OCI-LY3 (cell line): ENCODE data around the gene UNC13D.
"Not testable (repeated sequence)": the region's sequence is repeated elsewhere in the genome, so short reads cannot be mapped to it uniquely, and the experiment has no call there.

Experiments
- H2AFZ ChIP-seq: fragments of 200-600, 300-600 bp; shearing (Covaris generic); 2 replicates; pipeline ENCODE4 v1.6.0; 2014; ENCODE audit warnings: antibody characterized with exemption, low read depth, low read length
- H3K27ac ChIP-seq: fragments of 200-600, 300-600 bp; sonication (generic); 2 replicates; pipeline ENCODE4 v1.5.1; 2014; ENCODE audit warnings: mild to moderate bottlenecking, low read length, moderate library complexity, mixed read lengths
- H3K27me3 ChIP-seq: fragments of 200-600, 300-600 bp; sonication (generic); 2 replicates; pipeline ENCODE4 v1.6.1; 2014; ENCODE audit warnings: low read depth, low read length, mixed read lengths
- H3K36me3 ChIP-seq: fragments of 200-600, 300-600 bp; sonication (generic); replicated peaks from 2 replicates; pipeline ENCODE3; 2014; ENCODE audit warnings: low read depth, low read length, mixed read lengths
- H3K4me1 ChIP-seq: fragments of 300-600, 200-600 bp; sonication (generic); 2 replicates; pipeline ENCODE4 v1.6.1; 2014; ENCODE audit warnings: low read length, mixed read lengths
- H3K4me2 ChIP-seq: fragments of 200-600, 300-600 bp; sonication (generic); 2 replicates; pipeline ENCODE4 v1.6.1; 2014; ENCODE audit warnings: low read length, mixed read lengths
- H3K4me3 ChIP-seq: fragments of 300-600, 200-600 bp; sonication (generic); 2 replicates; pipeline ENCODE4 v1.5.1; 2014; ENCODE audit warnings: antibody characterized with exemption, mild to moderate bottlenecking, low read length, moderate library complexity
- H3K79me2 ChIP-seq: fragments of 300-600, 200-600 bp; shearing (Covaris generic); 2 replicates; pipeline ENCODE4 v1.6.1; 2014; ENCODE audit warnings: mild to moderate bottlenecking, low read length, mixed read lengths
- H3K9ac ChIP-seq: fragments of 300-600, 200-600 bp; shearing (Covaris generic); 2 replicates; pipeline ENCODE4 v1.6.0; 2014; ENCODE audit warnings: mild to moderate bottlenecking, low read length, moderate library complexity
- H3K9me3 ChIP-seq: fragments of 200-600, 300-600 bp; shearing (Covaris generic); 2 replicates; pipeline ENCODE4 v1.6.1; 2014; ENCODE audit warnings: low read length, mixed read lengths; ENCODE audit not compliant: insufficient read depth
- H4K20me1 ChIP-seq: fragments of 200-600, 300-600 bp; sonication (generic); 2 replicates; pipeline ENCODE4 v1.6.1; 2016; ENCODE audit warnings: low read length, mixed read lengths; ENCODE audit not compliant: insufficient read depth
- CTCF ChIP-seq: fragments of 200-600, 300-600 bp; sonication (generic); IDR thresholded peaks from 2 replicates; pipeline ENCODE4 v1.5.1; 2014; ENCODE audit warnings: antibody characterized with exemption, low read length, low read depth
- EZH2phosphoT487 ChIP-seq: fragments of 200-600 bp; shearing (Covaris generic); IDR thresholded peaks from 2 replicates; pipeline ENCODE4 v1.6.1; 2018; ENCODE audit warnings: antibody characterized with exemption, mixed run types, low read depth

The UNC13D gene

DNA sequence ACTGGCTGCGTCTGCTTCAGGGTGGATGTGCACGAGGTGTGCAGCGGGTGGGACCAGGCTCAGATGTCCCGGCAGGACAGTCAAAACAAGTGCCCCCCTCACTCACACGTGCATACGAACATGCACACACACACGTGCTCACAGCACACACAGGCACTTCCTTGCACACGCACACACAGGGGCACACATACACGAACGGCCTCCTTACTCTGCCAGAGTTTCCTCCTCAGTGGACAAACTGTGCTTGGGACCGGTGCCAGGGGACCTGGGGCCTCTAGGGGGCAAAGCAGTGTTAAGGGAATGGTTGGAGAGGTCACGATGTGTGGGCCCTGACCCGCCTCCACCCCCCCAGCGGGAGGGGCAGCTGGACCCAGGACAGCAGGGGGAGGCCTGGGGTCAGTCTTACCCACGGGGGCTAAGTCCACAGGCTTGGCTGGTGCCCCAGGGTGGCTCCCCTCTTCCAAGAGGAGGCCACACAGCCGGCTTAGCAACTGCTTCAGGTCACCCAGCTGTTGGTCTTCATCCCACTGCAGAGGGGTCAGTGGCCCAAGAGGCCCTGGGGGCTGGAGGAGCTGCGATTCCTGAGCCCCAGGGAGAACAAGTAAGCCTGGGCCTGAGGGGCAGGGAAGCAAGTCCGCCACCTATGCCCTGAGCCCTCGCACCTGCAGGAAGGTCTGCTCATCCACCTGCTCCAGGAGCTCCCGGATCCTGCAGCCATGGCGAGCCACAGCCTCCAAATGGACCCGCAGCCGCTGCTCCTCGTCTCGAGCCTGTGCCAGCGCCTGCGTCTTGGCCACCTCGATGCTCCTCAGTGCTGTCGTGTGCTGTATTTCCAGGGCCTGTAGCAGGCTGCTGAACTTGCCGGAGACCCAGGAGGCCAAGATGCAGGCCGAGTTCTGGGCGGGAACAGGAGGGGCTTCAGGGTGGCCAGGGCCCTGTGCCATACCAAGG is 47.7 kb upstream of the UNC13D start:
- TF ChIP-seq EZH2phosphoT487 = no peak
- no peak for TF ChIP-seq CTCF
- peaks cover 11% of the 10 kb centered on the region for H3K4me1 ChIP-seq
- no peak overlapping the region for H3K9ac ChIP-seq
- no peak overlapping the region for H3K27ac ChIP-seq
- H3K36me3 ChIP-seq = peaks cover 8% of the 10 kb centered on the region
- no peaks in the 10 kb centered on the region for H3K27me3 ChIP-seq
- H4K20me1 ChIP-seq = no peaks in the 10 kb centered on the region
- no peaks in the 10 kb centered on the region for H3K9me3 ChIP-seq
- no peak overlapping the region for H2AFZ ChIP-seq
- H3K4me2 ChIP-seq = no peak overlapping the region
- H3K79me2 ChIP-seq = peaks cover 38% of the 10 kb centered on the region
- no peak overlapping the region for H3K4me3 ChIP-seq

- Histone ChIP-seq H4K20me1 (no peaks in the 10 kb centered on the region), H3K79me2 (peaks cover 32% of the 10 kb centered on the region), H2AFZ (no peak overlapping the region), H3K27ac (no peak overlapping the region), H3K4me2 (no peak overlapping the region), H3K4me1 (peaks cover 11% of the 10 kb centered on the region), H3K36me3 (peaks cover 11% of the 10 kb centered on the region), H3K4me3 (no peak overlapping the region), H3K27me3 (no peaks in the 10 kb centered on the region), H3K9ac (no peak overlapping the region), H3K9me3 (no peaks in the 10 kb centered on the region)
- TF ChIP-seq EZH2phosphoT487 (no peak), CTCF (no peak)
These were observed 46.9 kb upstream of the UNC13D start for GRCh38 chr17:75891022-75891604.

DNA sequence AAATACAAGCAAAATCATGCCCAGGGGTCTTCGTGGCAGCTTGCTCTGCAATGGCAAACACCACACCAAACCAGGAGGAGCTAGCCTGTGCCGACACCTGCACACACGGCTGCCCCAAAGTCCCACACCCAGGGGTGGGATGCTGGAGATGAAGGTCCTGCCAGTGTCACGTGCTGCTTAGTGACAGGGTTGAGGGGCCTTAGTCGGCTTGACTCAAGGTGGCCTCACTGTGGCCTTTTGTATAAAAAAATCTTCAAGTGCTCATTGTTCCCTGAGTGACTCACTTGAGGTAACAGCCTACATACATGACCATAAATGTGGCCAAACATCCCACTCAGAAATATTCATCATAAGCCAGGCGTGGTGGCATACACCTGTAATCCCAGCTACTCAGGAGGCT is 45.2 kb upstream of the UNC13D start:
- Histone ChIP-seq H3K36me3 (peaks cover 11% of the 10 kb centered on the region), H2AFZ (no peak overlapping the region), H3K9me3 (no peaks in the 10 kb centered on the region), H3K4me1 (no peaks in the 10 kb centered on the region), H3K9ac (no peak overlapping the region), H3K27ac (no peak overlapping the region), H3K4me3 (no peak overlapping the region), H3K4me2 (no peak overlapping the region), H3K27me3 (no peaks in the 10 kb centered on the region), H3K79me2 (peaks cover 16% of the 10 kb centered on the region), H4K20me1 (no peaks in the 10 kb centered on the region)
- TF ChIP-seq EZH2phosphoT487 (no peak), CTCF (no peak)

DNA sequence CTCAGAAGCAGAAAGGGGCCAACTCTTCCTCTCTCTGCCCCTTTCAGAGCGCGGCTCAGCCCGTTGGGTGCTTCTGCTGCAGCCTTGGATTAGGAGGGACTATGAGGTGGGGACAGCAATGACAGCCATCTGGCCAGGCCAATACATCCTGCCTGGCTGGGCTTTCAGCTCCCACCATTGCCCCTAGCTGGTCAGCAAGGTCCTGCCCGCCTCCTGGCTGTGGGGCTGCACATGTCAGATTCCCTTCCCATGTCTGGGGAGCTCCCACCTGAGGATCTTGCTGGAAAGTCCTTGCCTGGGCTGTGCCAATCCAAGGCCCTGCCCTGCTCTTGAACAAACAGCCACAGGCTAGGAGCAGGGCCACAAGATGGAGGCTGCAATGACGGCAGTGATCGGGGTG is 44.3 kb upstream of the UNC13D start:
- TF ChIP-seq CTCF = no peak
- no peak for TF ChIP-seq EZH2phosphoT487
- Histone ChIP-seq H3K79me2 (peaks cover 7% of the 10 kb centered on the region; the same call in 1 of the 2 replicates), H3K27me3 (no peaks in the 10 kb centered on the region), H3K36me3 (peaks cover 10% of the 10 kb centered on the region), H4K20me1 (no peaks in the 10 kb centered on the region), H3K4me1 (no peaks in the 10 kb centered on the region), H3K4me3 (no peak overlapping the region), H3K4me2 (no peak overlapping the region), H3K9me3 (no peaks in the 10 kb centered on the region), H2AFZ (no peak overlapping the region), H3K27ac (no peak overlapping the region), H3K9ac (no peak overlapping the region)

- H3K4me3 ChIP-seq, H3K9me3 ChIP-seq, H3K4me1 ChIP-seq, H3K9ac ChIP-seq, H3K79me2 ChIP-seq, H2AFZ ChIP-seq, H3K36me3 ChIP-seq, H3K27me3 ChIP-seq, H4K20me1 ChIP-seq, H3K27ac ChIP-seq, H3K4me2 ChIP-seq: not testable (repeated sequence)
These were observed 41.7 kb upstream of the UNC13D start for GRCh38 chr17:75885860-75886259.
